NCI-H1694 treated with DMSO at 0.1 percent for 48 hours (cell line): ENCODE measurements around the gene LPGAT1.
A peak's percentile ranks its signal among the peaks of the same experiment; 100 is the strongest.
"Not testable (repeated sequence)": the region's sequence is repeated elsewhere in the genome, so short reads cannot be mapped to it uniquely, and the experiment has no call there.

Experiments used
- DNase-seq: peaks from one replicate; lab custom pipeline; 2025; lab: John Stamatoyannopoulos, UW

Gene LPGAT1

GRCh38 chr1:211830328-211831142 is at the start of gene LPGAT1:
Gene LPGAT1 (minus strand): TSS chr1:211830763. CDS start chr1:211829296, 1,467 bp downstream.
- DNase-seq: peak; percentile 52

GRCh38 chr1:211879475-211879874 is 48.9 kb upstream of the LPGAT1 start:
- DNase-seq: no peak

GRCh38 chr1:211876851-211877590 is 46.5 kb upstream of the LPGAT1 start:
- DNase-seq: peak; percentile 93

GRCh38 chr1:211875541-211875940 is 45.0 kb upstream of the LPGAT1 start:
- no peak for DNase-seq

- no peak for DNase-seq
Measured at GRCh38 chr1:211874521-211875347, 44.2 kb upstream of the LPGAT1 start.

GRCh38 chr1:211873731-211874130 is 43.2 kb upstream of the LPGAT1 start:
- not testable (repeated sequence) for DNase-seq

- DNase-seq: no peak
Measured at GRCh38 chr1:211870156-211870555, 39.6 kb upstream of the LPGAT1 start.

GRCh38 chr1:211865180-211865579 is 34.6 kb upstream of the LPGAT1 start:
- DNase-seq: no peak

GRCh38 chr1:211859405-211859804 is 28.8 kb upstream of the LPGAT1 start:
- DNase-seq: no peak

GRCh38 chr1:211851174-211851573 is 20.6 kb upstream of the LPGAT1 start:
- no peak for DNase-seq

- no peak for DNase-seq
Measured at GRCh38 chr1:211843507-211844298, 13.1 kb upstream of the LPGAT1 start.

GRCh38 chr1:211843018-211843417 is 12.5 kb upstream of the LPGAT1 start:
- DNase-seq: no peak

- DNase-seq: no peak
Measured at GRCh38 chr1:211842518-211842917, 12.0 kb upstream of the LPGAT1 start.

- no peak for DNase-seq
Measured at GRCh38 chr1:211839106-211839505, 8.5 kb upstream of the LPGAT1 start.

GRCh38 chr1:211833174-211833820 is 2.7 kb upstream of the LPGAT1 start:
- DNase-seq: no peak

- no peak for DNase-seq
Measured at GRCh38 chr1:211832661-211833060, 2.1 kb upstream of the LPGAT1 start.

- DNase-seq: peak; percentile 48
Measured at GRCh38 chr1:211831558-211832323, 1.2 kb upstream of the LPGAT1 start.

- DNase-seq: no peak
Measured at GRCh38 chr1:211830055-211830327, 572 bp downstream of the LPGAT1 start.

- peak; percentile 27 for DNase-seq
Measured at GRCh38 chr1:211829343-211830054, 1.1 kb downstream of the LPGAT1 start.
